ENCODE data around the gene CHRNA4. TPM values are rescaled to one million over a fixed set of nuclear protein-coding genes. Genes with fewer than 3 reads are reported as not detected.

Gene CHRNA4
- total and polyA plus RNA-seq, 2 of the 4 experiments (the other 2 are of a cell fraction): not detected

DNA sequence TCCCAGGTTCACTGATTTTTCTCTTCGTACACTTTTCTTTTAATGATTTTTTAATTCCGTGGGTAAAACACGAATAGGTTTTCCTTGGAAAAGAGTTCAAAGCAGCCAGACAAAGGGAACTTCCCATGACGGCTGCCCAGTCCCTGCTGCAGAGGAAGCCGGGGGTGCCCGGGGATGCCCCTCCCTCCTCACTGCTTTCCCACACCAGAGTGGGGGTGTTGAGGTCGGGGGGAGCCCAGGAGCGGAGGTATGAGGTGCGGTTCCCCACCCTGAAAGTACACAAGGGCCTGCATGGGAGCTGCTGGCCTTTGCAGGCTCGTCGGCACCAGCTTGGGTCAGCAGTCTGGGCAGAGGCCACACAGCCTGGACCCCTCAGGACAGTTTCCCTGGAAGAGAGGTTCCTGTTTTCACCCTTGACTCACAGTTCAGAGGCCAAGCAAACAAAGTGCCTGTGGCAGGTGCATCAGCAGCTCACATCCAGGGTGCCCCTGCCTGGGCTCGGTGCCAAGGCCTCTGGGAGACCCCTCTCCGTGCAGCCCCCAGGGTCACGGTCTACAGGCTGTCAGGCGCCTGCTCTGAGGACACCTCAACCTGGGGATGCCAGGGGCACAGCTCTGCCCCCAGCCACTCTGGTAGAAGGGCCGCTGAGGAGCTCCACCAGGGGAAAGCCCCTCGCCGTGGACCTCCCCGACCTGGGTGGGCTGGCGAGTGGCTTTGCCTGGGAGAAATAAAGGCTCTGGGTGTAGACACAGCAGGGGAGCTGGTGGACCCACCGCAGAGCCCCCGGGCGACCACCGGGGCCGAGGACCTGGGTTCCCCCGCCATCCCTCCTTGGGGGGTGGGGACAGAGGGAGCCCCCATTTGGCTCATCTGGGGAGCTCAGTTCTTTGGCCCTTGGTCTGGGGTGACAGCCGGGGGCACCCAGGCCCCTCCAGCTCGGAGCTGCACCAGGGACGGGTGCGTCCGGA lies 15.4 kb upstream of the CHRNA4 start:
- no peak overlapping the region for H2BK5ac ChIP-seq (ENCODE audit: low read depth, low read length, poor library complexity, severe bottlenecking)
- H4K91ac ChIP-seq (ENCODE audit: insufficient read depth, low read depth, low read length): no peak overlapping the region
- dilution Hi-C loops (cut with HindIII; ENCODE audit: low sequenced_read_pairs, unreplicated experiment) (no loop called here), intact Hi-C loops (cut with micrococcal nuclease) (no loop called here), in situ Hi-C loops (cut with MboI; ENCODE audit: low sequenced_read_pairs) (no loop called here)
- no peak overlapping the region for H2AK9ac ChIP-seq (replicated peaks; ENCODE audit: low read depth, low read length, poor library complexity)
- DNase-seq: no peak
- H3K4me2 ChIP-seq (ENCODE audit: low read depth, low read length): no peak overlapping the region
- H2BK120ac ChIP-seq (ENCODE audit: low read depth, low read length): no peak overlapping the region
- peaks cover 52% of the 10 kb centered on the region for H3K27me3 ChIP-seq (ENCODE audit: control insufficient read depth, insufficient read depth, low read length)
- H3K9me3 ChIP-seq (ENCODE audit: control insufficient read depth, insufficient read depth, low read length): 0 out of 2 replicates have a peak, but pooled peaks cover 1% of the 10 kb centered on the region
- H4K8ac ChIP-seq (ENCODE audit: low read depth in 2 of 2, low read length in 2 of 2): no peak overlapping the region
- TF ChIP-seq POLR2A (IDR thresholded peaks at IDR 0.05; ENCODE audit: low read depth, low read length): no peak
- no peak for TF ChIP-seq NFE2L2 (IDR thresholded peaks at IDR 0.05; ENCODE audit: low read depth, low read length)
- TF ChIP-seq CEBPB (IDR thresholded peaks at IDR 0.05; ENCODE audit: low read depth, low read length): no peak
- no peak for TF ChIP-seq CHD1 (IDR thresholded peaks at IDR 0.05; ENCODE audit: low read depth, low read length)
- TF ChIP-seq CTCF (conservative IDR thresholded peaks at IDR 0.05; ENCODE audit: low read depth, low read length): no peak
- TF ChIP-seq, protein P1, sequence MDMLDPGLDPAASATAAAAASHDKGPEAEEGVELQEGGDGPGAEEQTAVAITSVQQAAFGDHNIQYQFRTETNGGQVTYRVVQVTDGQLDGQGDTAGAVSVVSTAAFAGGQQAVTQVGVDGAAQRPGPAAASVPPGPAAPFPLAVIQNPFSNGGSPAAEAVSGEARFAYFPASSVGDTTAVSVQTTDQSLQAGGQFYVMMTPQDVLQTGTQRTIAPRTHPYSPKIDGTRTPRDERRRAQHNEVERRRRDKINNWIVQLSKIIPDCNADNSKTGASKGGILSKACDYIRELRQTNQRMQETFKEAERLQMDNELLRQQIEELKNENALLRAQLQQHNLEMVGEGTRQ (IDR thresholded peaks at IDR 0.05; ENCODE audit: low read depth, low read length): no peak
- no peak for TF ChIP-seq RFX5 (IDR thresholded peaks at IDR 0.05; ENCODE audit: low read depth, low read length)
- no peak for TF ChIP-seq BHLHE40 (IDR thresholded peaks at IDR 0.05; ENCODE audit: low read depth, low read length)
- no peak for TF ChIP-seq MXI1 (IDR thresholded peaks at IDR 0.05; ENCODE audit: borderline replicate concordance, low read depth, low read length)
- WGBS, 2 experiments (ENCODE audit: extremely low coverage in 2 of 2, insufficient read length in 1 of 2): 26% methylated on average over 7 of the region's 31 CpGs; no CpG with 5 or more reads in 1 of the 2 experiments
- H2BK15ac ChIP-seq (ENCODE audit: low read depth, low read length): no peak overlapping the region
- H4K5ac ChIP-seq (ENCODE audit: low read depth, low read length): no peak overlapping the region
- BruUV-seq (replicated peaks): no TSS peak
- no peaks in the 10 kb centered on the region; the same call in 1 of the 2 replicates for H4K20me1 ChIP-seq (ENCODE audit: insufficient read depth, low read length)
- no peak overlapping the region for H2AK5ac ChIP-seq (ENCODE audit: low read depth, low read length)
- H3K23ac ChIP-seq (ENCODE audit: low read depth, low read length): no peak overlapping the region
- no peak overlapping the region for H3K18ac ChIP-seq (ENCODE audit: low read depth, low read length)
- H3K79me1 ChIP-seq (ENCODE audit: low read depth in 1 of 2, low read length in 2 of 2): no peaks in the 10 kb centered on the region
- no peaks in the 10 kb centered on the region for H3K9me1 ChIP-seq (ENCODE audit: insufficient read depth, low read length)
- ChIA-PET POLR2A (ENCODE audit: unreplicated experiment) (no interaction called here), CTCF (interaction anchor here (1.2 kb wide), 1 partner anchor 67 kb away, joined by 3 read pairs; no protein-coding TSS in a partner anchor)
- H3K4me1 ChIP-seq (ENCODE audit: control insufficient read depth, insufficient read depth, low read length): no peaks in the 10 kb centered on the region
- H3K4ac ChIP-seq (ENCODE audit: low read depth, low read length): no peak overlapping the region
- H3K36me3 ChIP-seq (ENCODE audit: control insufficient read depth, insufficient read depth, low read length): no peaks in the 10 kb centered on the region
- no peak overlapping the region for H3K56ac ChIP-seq (ENCODE audit: extremely low read depth, insufficient read depth, low read length)
- H2AFZ ChIP-seq (replicated peaks; ENCODE audit: low read length, poor library complexity): no peak overlapping the region
- no peak overlapping the region for H3K14ac ChIP-seq (replicated peaks; ENCODE audit: low read depth, low read length)
- no peak for ATAC-seq (ENCODE audit: low read depth)
- no peak overlapping the region for H3K4me3 ChIP-seq (ENCODE audit: insufficient read depth, low read depth, low read length)
- no peak overlapping the region for H3K9ac ChIP-seq (ENCODE audit: low read depth, low read length)
- no peak overlapping the region for H2BK20ac ChIP-seq (ENCODE audit: low read depth, low read length)
- H3K27ac ChIP-seq (ENCODE audit: insufficient read depth, low read length): no peak overlapping the region
